HepG2 (cell line): ENCODE measurements around the gene IL17D. TPM values are rescaled to one million over a fixed set of nuclear protein-coding genes. Genes with fewer than 3 reads are reported as not detected.

Experiments
- DPF2 ChIP-seq: sonication (generic); formaldehyde crosslinking; IDR thresholded peaks from 2 replicates; pipeline ENCODE4 v1.4.0; 2020; ENCODE audit warnings: mild to moderate bottlenecking, low read depth, missing genetic modification reagents, borderline replicate concordance
- GABPA ChIP-seq, 2 experiments: IDR thresholded peaks; 2 replicates each; pipeline ENCODE4 v1.6.1; 2011 to 2016; ENCODE audit warnings: low read depth in 2 of 2, low read length in 1 of 2, missing biosample characterization in 1 of 2, missing genetic modification characterization in 1 of 2
- HOXD1 ChIP-seq: sonication (generic); formaldehyde crosslinking; IDR thresholded peaks from 2 replicates; pipeline ENCODE4 v1.5.0; 2020; ENCODE audit warnings: missing genetic modification reagents
- NBN ChIP-seq: fragments of 450-650 bp; conservative IDR thresholded peaks from 2 replicates; pipeline ENCODE4 v1.6.1; 2017
- PRPF4 ChIP-seq: fragments of 200-400 bp; formaldehyde crosslinking; IDR thresholded peaks from 2 replicates; pipeline ENCODE4 v1.6.1; 2016; ENCODE audit warnings: low read length, low read depth; ENCODE audit not compliant: poor library complexity, severe bottlenecking
- RBM39 ChIP-seq: fragments of 200-400 bp; formaldehyde crosslinking; IDR thresholded peaks from one replicate; pipeline ENCODE4 v1.6.1; 2018; ENCODE audit warnings: antibody characterized with exemption, mild to moderate bottlenecking, low read depth, low read length; ENCODE audit not compliant: poor library complexity, severe bottlenecking
- TBP ChIP-seq: sonication (generic); formaldehyde crosslinking; IDR thresholded peaks from 2 replicates; pipeline ENCODE4 v1.5.0; 2020; ENCODE audit warnings: missing genetic modification reagents
- TRAFD1 ChIP-seq: sonication (generic); formaldehyde crosslinking; IDR thresholded peaks from 2 replicates; pipeline ENCODE4 v1.5.1; 2020; ENCODE audit warnings: missing genetic modification reagents, mild to moderate bottlenecking, borderline replicate concordance
- ZHX2 ChIP-seq, 2 experiments: sonication (generic) in 1 of 2; formaldehyde crosslinking in 1 of 2; IDR thresholded peaks; 2 replicates each; pipeline versions ENCODE4 v1.6.1 to v1.9.0; 2014 to 2022; ENCODE audit warnings: antibody characterized with exemption in 1 of 2, borderline replicate concordance in 1 of 2, inconsistent platforms in 1 of 2, low read depth in 1 of 2, missing genetic modification reagents in 1 of 2
- ZNF460 ChIP-seq: sonication (generic); formaldehyde crosslinking; IDR thresholded peaks from 2 replicates; pipeline ENCODE4 v1.5.1; 2020; ENCODE audit warnings: missing genetic modification reagents, mild to moderate bottlenecking, borderline replicate concordance
- ZNF484 ChIP-seq: sonication (generic); formaldehyde crosslinking; IDR thresholded peaks from 2 replicates; pipeline ENCODE4 v1.5.1; 2020; ENCODE audit warnings: mild to moderate bottlenecking, low read depth, missing genetic modification reagents, borderline replicate concordance
- ZNF597 ChIP-seq: sonication (generic); formaldehyde crosslinking; IDR thresholded peaks from 2 replicates; pipeline ENCODE4 v1.5.0; 2020; ENCODE audit warnings: missing genetic modification reagents
- ZNF629 ChIP-seq: sonication (generic); formaldehyde crosslinking; conservative IDR thresholded peaks from 2 replicates; pipeline ENCODE4 v1.5.0; 2020; ENCODE audit warnings: missing genetic modification reagents
- ZSCAN30 ChIP-seq: sonication (generic); formaldehyde crosslinking; IDR thresholded peaks from 2 replicates; pipeline ENCODE4 v1.5.0; 2020; ENCODE audit warnings: mild to moderate bottlenecking, missing genetic modification reagents
- ZXDC ChIP-seq: sonication (generic); formaldehyde crosslinking; IDR thresholded peaks from 2 replicates; pipeline ENCODE4 v1.5.0; 2020; ENCODE audit warnings: mild to moderate bottlenecking, missing genetic modification reagents
- polyA plus RNA-seq, 8 experiments: library from polyadenylated mRNA; depleted of rRNA in 3 of 8; stranded (reverse) in 7 of 8; unstranded in 1 of 8; fragments of >200 nt; fragmentation: Illumina TruSeq in 4 of 8; extraction: Trizol in 4 of 8; gene quantifications; 2 replicates each; pipeline versions ENCODE4 v1.2.1 to v1.2.3, GENCODE V29; 2011 to 2016; ENCODE audit warnings: low read depth in 4 of 8, missing spikeins in 1 of 8, mixed read lengths in 1 of 8; ENCODE audit not compliant: insufficient read depth in 1 of 8
- total RNA-seq, 5 experiments: library from RNA; depleted of rRNA; stranded (reverse); fragments of >200 nt; fragmentation: Illumina TruSeq; extraction: Trizol; gene quantifications; 2 replicates each; pipeline ENCODE4 v1.2.3, GENCODE V29; 2016; ENCODE audit warnings: low read depth in 1 of 5

IL17D gene
- total and polyA plus RNA-seq, 2 of the 13 experiments (the other 11 are each of a cell fraction or from before 2014, with no cell fraction given), result 1.1 to 2.2 TPM

- TF ChIP-seq ZHX2 (IDR thresholded peaks at IDR 0.05; ENCODE audit: low read depth) (no peak), ZHX2 (CRISPR knock-in tag; IDR thresholded peaks at IDR 0.05; ENCODE audit: borderline replicate concordance) (no peak), ZNF460 (CRISPR knock-in tag) (no peak), PRPF4 (no peak), ZNF484 (CRISPR knock-in tag) (no peak), NBN (no peak), HOXD1 (no peak), ZXDC (no peak), DPF2 (no peak), TBP (CRISPR knock-in tag) (no peak), GABPA (IDR thresholded peaks at IDR 0.05; ENCODE audit: low read depth, low read length) (no peak), GABPA (CRISPR knock-in tag; IDR thresholded peaks at IDR 0.05; ENCODE audit: low read depth) (no peak), ZNF597 (CRISPR knock-in tag) (no peak), ZSCAN30 (CRISPR knock-in tag) (no peak), TRAFD1 (no peak), ZNF629 (CRISPR knock-in tag) (no peak), RBM39 (no peak)
Measured at GRCh38 chr13:20702915-20703779, at the start of gene IL17D (continued).
